HG03469 (cell line): ENCODE data around the gene TBC1D1.

Experiments
- ATAC-seq: cut with Tn5 transposase; IDR thresholded peaks from one replicate; pipeline ENCODE4 v1.9.1; 2021; ENCODE audit warnings: mild to moderate bottlenecking, moderate library complexity, moderate number of reproducible peaks; ENCODE audit not compliant: unreplicated experiment

The TBC1D1 gene

GRCh38 chr4:38072578-38072977, 181.7 kb downstream of the TBC1D1 start:
- ATAC-seq, result no peak

GRCh38 chr4:38073596-38074234, 182.8 kb downstream of the TBC1D1 start:
- ATAC-seq, result no peak

GRCh38 chr4:38075370-38076152, 184.7 kb downstream of the TBC1D1 start:
- ATAC-seq, result no peak

- ATAC-seq, result no peak
Measured at GRCh38 chr4:38076153-38076669, 185.3 kb downstream of the TBC1D1 start.

- no peak for ATAC-seq
Measured at GRCh38 chr4:38077791-38078489, 187.1 kb downstream of the TBC1D1 start.

- ATAC-seq, result no peak
Measured at GRCh38 chr4:38078590-38079421, 187.9 kb downstream of the TBC1D1 start.

GRCh38 chr4:38080061-38080974, 189.4 kb downstream of the TBC1D1 start:
- no peak for ATAC-seq

GRCh38 chr4:38082021-38082420, 191.1 kb downstream of the TBC1D1 start:
- ATAC-seq, result no peak

GRCh38 chr4:38082424-38083385, 191.8 kb downstream of the TBC1D1 start:
- no peak for ATAC-seq

- no peak for ATAC-seq
Measured at GRCh38 chr4:38084877-38085711, 194.2 kb downstream of the TBC1D1 start.

GRCh38 chr4:38085751-38086150, 194.9 kb downstream of the TBC1D1 start:
- ATAC-seq, result no peak

- ATAC-seq, result no peak
Measured at GRCh38 chr4:38086151-38086848, 195.4 kb downstream of the TBC1D1 start.

- ATAC-seq, result no peak
Measured at GRCh38 chr4:38086849-38087226, 196.0 kb downstream of the TBC1D1 start.

GRCh38 chr4:38088321-38088720, 197.4 kb downstream of the TBC1D1 start:
- no peak for ATAC-seq

- ATAC-seq, result no peak
Measured at GRCh38 chr4:38089961-38090360, 199.1 kb downstream of the TBC1D1 start.

GRCh38 chr4:38090455-38091246, 199.8 kb downstream of the TBC1D1 start:
- no peak for ATAC-seq
